DND-41 (cell line): Measurements from ENCODE around the gene EXD3.

ENCODE experiments used
- ATAC-seq: fragments of 200-7000 bp; cut with Tn5 transposase; 3 replicates; pipeline ENCODE4 v1.9.1; 2021; ENCODE audit warnings: low read depth; ENCODE audit not compliant: insufficient read depth
- DNase-seq: peaks from one replicate; pipeline ENCODE4 v3.0.0-alpha.2; 2020
- H2AFZ ChIP-seq: 2 replicates; pipeline ENCODE4 v1.6.0; 2012; ENCODE audit warnings: low read depth, low read length
- H3K27ac ChIP-seq: 2 replicates; pipeline ENCODE4 v1.5.1; 2012; ENCODE audit warnings: low read length, inconsistent platforms
- H3K27me3 ChIP-seq: fragments of 200-600 bp; sonication (generic); 2 replicates; pipeline ENCODE4 v1.6.0; 2012; ENCODE audit warnings: low read length, mild to moderate bottlenecking, inconsistent platforms; ENCODE audit not compliant: insufficient read depth, poor library complexity
- H3K36me3 ChIP-seq: 2 replicates; pipeline ENCODE4 v1.5.1; 2012; ENCODE audit warnings: low read length, inconsistent platforms; ENCODE audit not compliant: insufficient read depth
- H3K4me1 ChIP-seq: 2 replicates; pipeline ENCODE4 v1.5.1; 2012; ENCODE audit warnings: mild to moderate bottlenecking, low read length; ENCODE audit not compliant: insufficient read depth
- H3K4me2 ChIP-seq: 2 replicates; pipeline ENCODE4 v1.6.0; 2012; ENCODE audit warnings: mild to moderate bottlenecking, moderate library complexity, low read length, inconsistent platforms; ENCODE audit not compliant: insufficient read depth
- H3K4me3 ChIP-seq, 2 experiments: fragments of 200-600 bp in 1 of 2; shearing (Covaris generic) in 1 of 2; 2 replicates each; pipeline ENCODE4 v1.5.1; 2012 to 2016; ENCODE audit warnings: inconsistent platforms in 2 of 2, low read length in 2 of 2, mild to moderate bottlenecking in 2 of 2, low read depth in 1 of 2, moderate library complexity in 1 of 2
- H3K79me2 ChIP-seq: 2 replicates; pipeline ENCODE4 v1.6.0; 2012; ENCODE audit warnings: low read length, inconsistent platforms; ENCODE audit not compliant: insufficient read depth
- H3K9ac ChIP-seq: 2 replicates; pipeline ENCODE4 v1.6.0; 2012; ENCODE audit warnings: low read depth, mild to moderate bottlenecking, inconsistent platforms, low read length, moderate library complexity
- H3K9me3 ChIP-seq: 2 replicates; pipeline ENCODE4 v1.5.1; 2012; ENCODE audit warnings: low read length, moderate library complexity, mild to moderate bottlenecking, inconsistent platforms; ENCODE audit not compliant: insufficient read depth, severe bottlenecking
- H4K20me1 ChIP-seq: 2 replicates; pipeline ENCODE4 v1.6.0; 2012; ENCODE audit warnings: low read length; ENCODE audit not compliant: insufficient read depth
- EZH2 ChIP-seq: IDR thresholded peaks from 3 replicates; pipeline ENCODE4 v1.6.1; 2012; ENCODE audit warnings: borderline replicate concordance, low read depth, mild to moderate bottlenecking, moderate library complexity, low read length, inconsistent platforms; ENCODE audit not compliant: severe bottlenecking
- TF ChIP-seq, protein P1 (sequence below): IDR thresholded peaks from 2 replicates; pipeline ENCODE4 v1.5.1; 2012; ENCODE audit warnings: borderline replicate concordance, low read length, moderate library complexity, mild to moderate bottlenecking; ENCODE audit not compliant: poor library complexity, severe bottlenecking; ENCODE audit errors: extremely low read depth

EXD3 gene

DNA sequence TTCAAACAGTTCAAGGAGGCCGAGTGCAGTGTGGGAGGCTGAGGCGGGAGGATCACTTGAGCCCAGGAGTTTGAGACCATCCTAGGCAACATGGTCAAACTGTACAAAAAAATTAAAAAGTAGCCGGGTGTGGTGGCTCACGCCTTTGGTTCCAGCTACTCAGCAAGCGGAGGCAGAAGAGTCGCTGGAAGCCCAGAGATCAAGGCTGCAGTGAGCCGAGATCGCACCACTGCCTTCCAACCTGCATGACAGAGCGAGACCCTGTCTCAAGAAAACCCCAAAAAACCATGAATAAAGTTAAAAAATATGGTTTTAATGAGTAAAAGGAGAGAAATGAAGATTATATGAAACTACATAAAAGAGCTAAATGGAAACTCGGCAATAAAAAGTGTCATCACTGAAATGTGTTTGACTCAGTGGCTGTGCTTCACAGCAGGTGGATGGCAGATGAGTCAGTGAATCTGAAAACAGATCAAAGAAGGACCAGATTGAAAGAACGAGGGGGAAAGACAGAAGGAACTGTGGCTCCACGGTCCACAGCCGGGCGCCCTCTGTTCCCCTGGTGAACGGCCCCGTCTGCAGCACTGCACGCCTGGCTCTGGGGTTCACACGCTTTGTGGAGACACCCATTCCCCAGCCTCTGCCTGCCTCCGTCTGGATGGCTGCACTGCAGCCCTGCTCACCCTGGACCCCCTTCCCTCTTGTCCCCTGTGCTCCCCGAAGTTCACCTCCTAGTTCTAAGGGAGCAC lies 25.1 kb downstream of the EXD3 start:
- no peak overlapping the region for H2AFZ ChIP-seq
- H4K20me1 ChIP-seq, result no peaks in the 10 kb centered on the region
- H3K36me3 ChIP-seq, result no peaks in the 10 kb centered on the region
- no peaks in the 10 kb centered on the region for H3K79me2 ChIP-seq
- TF ChIP-seq EZH2, result no peak
- TF ChIP-seq, protein P1, sequence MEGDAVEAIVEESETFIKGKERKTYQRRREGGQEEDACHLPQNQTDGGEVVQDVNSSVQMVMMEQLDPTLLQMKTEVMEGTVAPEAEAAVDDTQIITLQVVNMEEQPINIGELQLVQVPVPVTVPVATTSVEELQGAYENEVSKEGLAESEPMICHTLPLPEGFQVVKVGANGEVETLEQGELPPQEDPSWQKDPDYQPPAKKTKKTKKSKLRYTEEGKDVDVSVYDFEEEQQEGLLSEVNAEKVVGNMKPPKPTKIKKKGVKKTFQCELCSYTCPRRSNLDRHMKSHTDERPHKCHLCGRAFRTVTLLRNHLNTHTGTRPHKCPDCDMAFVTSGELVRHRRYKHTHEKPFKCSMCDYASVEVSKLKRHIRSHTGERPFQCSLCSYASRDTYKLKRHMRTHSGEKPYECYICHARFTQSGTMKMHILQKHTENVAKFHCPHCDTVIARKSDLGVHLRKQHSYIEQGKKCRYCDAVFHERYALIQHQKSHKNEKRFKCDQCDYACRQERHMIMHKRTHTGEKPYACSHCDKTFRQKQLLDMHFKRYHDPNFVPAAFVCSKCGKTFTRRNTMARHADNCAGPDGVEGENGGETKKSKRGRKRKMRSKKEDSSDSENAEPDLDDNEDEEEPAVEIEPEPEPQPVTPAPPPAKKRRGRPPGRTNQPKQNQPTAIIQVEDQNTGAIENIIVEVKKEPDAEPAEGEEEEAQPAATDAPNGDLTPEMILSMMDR, result no peak
- H3K4me1 ChIP-seq, result no peaks in the 10 kb centered on the region
- H3K27me3 ChIP-seq, result no peaks in the 10 kb centered on the region
- H3K4me3 ChIP-seq, result no peak overlapping the region
- H3K4me2 ChIP-seq, result no peak overlapping the region
- H3K27ac ChIP-seq, result no peak overlapping the region
- ATAC-seq (no peak), DNase-seq (no peak)
- H3K9ac ChIP-seq, result no peak overlapping the region
- no peaks in the 10 kb centered on the region for H3K9me3 ChIP-seq

DNA sequence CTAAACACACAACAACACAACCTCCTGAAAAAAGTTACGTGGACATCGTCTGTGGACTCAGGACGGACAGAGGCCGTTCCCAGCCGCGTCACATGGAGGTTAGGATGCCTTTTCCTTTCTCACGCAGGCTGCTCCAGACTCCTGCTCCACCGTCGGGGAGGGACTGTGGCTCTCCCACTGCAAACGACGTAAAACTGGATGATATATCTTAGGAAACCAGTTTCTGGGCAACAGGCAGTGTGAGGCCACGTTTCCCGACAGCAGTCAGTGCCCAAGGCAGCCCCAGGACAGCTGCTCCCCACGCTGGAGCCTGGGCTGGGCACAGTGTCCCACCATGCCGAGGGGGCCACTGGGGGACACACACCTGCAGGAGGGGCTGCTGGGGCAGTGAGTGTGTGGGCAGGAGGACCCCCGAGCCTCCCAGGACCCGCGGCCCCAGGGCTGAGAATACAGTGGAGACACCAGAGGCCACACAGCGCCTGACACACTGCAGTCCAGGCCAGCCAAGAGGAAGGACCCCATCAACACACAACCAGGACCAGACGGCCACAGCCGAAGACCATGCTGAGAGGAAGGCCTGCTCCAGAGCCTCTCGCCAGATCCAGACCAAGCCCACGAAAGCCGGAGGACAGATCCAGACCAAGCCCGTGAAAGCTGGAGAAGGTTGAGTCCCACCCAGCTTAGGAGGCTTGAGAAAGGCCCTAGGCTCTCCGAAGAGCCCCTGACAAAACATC lies 26.2 kb downstream of the EXD3 start:
- Histone ChIP-seq H3K27me3 (no peaks in the 10 kb centered on the region), H3K4me1 (no peaks in the 10 kb centered on the region), H2AFZ (no peak overlapping the region), H3K36me3 (no peaks in the 10 kb centered on the region), H3K4me3 (no peak overlapping the region), H4K20me1 (no peaks in the 10 kb centered on the region), H3K79me2 (no peaks in the 10 kb centered on the region), H3K9ac (no peak overlapping the region), H3K9me3 (no peaks in the 10 kb centered on the region), H3K27ac (no peak overlapping the region), H3K4me2 (no peak overlapping the region)
- TF ChIP-seq, protein P1, result no peak
- TF ChIP-seq EZH2, result no peak
- DNase-seq (no peak), ATAC-seq (no peak)

DNA sequence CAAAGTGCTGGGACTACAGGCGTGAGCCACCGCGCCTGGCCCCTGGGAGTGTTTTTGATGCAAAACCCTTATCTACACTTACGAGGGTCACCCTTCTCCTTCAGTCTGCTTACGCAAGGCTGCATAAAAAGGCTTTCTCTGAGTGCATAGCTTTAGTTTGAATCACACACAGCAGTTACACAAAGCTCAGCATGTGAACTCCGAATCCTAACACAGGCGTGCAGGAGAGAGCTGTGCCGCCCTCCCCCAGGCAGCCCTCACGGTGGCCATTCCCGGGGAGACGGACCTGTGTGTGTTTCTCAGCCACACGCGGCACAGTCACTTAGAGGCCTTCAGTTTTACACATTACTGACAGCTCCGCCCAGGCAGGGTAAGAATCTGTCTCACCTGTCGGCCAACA lies 26.7 kb downstream of the EXD3 start:
- no peaks in the 10 kb centered on the region for H3K4me1 ChIP-seq
- no peak overlapping the region for H2AFZ ChIP-seq
- no peak overlapping the region for H3K27ac ChIP-seq
- H3K9ac ChIP-seq, result no peak overlapping the region
- H3K4me3 ChIP-seq, result no peak overlapping the region
- no peak for TF ChIP-seq EZH2
- TF ChIP-seq, protein P1, result no peak
- H3K36me3 ChIP-seq, result no peaks in the 10 kb centered on the region
- H3K9me3 ChIP-seq, result no peaks in the 10 kb centered on the region
- H3K4me2 ChIP-seq, result no peak overlapping the region
- no peaks in the 10 kb centered on the region for H4K20me1 ChIP-seq
- no peaks in the 10 kb centered on the region for H3K79me2 ChIP-seq
- no peak for ATAC-seq
- DNase-seq, result no peak
- no peaks in the 10 kb centered on the region for H3K27me3 ChIP-seq
